ENCODE results near the gene SPOCK1. TPM values are rescaled to one million over a fixed set of nuclear protein-coding genes. Genes with fewer than 3 reads are reported as not detected.
A peak's percentile ranks its signal among the peaks of the same experiment; 100 is the strongest.

The SPOCK1 gene
- total RNA-seq, 1 experiment from 2014 or later = 23.4 TPM

DNA sequence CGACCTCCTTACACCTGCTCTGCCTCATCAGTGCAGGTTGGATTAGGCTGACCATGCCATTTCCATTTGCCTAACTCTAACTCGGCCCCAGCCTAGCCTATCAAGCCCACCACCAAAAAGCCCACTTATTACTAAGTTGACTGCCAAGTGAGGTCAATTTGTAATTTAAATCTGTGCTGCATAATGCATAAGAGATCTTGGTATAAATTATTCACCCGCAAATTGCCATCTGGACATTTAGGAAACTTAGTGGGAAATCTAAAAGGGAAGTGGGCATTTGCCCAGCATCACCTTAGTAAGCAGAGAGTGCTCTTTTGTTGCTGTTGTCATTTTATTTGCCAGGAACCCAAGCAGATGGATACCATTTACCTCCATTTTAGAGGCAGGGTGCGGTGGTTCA lies 143.0 kb downstream of the SPOCK1 start:
- in situ Hi-C loops (cut with HindIII; ENCODE audit: low pct_unique_long_range_greater_than_20kb, low sequenced_read_pairs) = no loop called here
- DNase-seq (ENCODE audit: low read depth, low spot score) = no peak

DNA sequence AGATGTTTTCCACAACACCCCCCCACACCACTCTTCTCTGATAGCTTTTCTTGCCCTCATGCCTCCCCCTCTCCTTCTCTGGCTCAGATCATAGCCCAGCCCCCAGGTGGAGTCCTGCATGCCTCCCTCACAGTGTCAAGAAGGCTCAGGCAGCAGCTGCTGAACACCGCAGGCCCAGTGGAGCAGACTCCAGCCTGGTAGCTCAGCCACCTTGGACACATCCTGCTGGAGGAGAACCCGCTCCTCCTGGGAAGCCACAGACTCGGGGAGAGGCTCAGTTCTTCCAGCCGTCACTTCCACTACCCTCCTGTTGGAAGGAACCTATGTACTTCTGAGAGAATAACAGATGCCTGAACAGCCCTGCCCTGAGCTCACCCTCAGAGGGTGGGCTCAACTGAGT lies 143.4 kb downstream of the SPOCK1 start:
- in situ Hi-C loops (cut with HindIII; ENCODE audit: low pct_unique_long_range_greater_than_20kb, low sequenced_read_pairs) = no loop called here
- no peak for DNase-seq (ENCODE audit: low read depth, low spot score)

DNA sequence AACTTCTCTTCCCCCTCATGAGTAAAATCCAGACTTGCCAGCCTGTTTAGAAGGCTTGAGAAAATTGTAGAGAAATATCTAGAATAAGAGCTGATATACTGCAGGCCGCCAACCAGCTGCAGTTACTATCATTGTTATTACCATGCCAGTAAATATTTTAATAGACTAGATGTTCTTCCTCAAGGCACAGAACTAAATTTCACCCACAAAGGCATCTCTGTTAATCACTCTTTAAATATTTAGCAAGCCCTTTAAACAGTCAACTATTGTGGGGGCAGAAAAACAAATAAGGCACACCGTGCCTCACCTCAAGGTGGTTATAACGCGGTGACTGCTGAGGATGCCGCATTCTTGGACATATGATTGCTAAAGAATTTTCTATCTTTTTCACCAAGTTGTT lies 147.0 kb downstream of the SPOCK1 start:
- in situ Hi-C loops (cut with HindIII; ENCODE audit: low pct_unique_long_range_greater_than_20kb, low sequenced_read_pairs) = no loop called here
- no peak for DNase-seq (ENCODE audit: low read depth, low spot score)

DNA sequence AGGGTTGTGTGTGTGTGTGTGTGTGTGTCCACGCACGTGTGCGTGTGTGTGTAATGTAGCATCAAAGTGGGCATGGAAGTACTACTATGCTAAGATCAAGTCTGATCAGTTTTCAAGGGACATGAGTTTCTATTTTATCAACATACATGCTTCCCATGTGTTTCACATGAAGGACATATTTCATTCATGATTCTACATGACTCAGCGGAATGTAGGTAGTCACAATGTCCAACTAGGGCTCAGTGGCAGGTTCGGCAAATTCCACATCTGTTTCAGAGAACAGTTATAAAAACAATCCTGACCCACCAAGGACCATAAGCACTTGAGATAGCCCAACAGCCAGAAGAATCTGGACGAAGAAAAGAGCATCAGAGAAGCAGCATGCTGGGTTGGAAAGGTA lies 148.3 kb downstream of the SPOCK1 start:
- no peak for DNase-seq (ENCODE audit: low read depth, low spot score)
- in situ Hi-C loops (cut with HindIII; ENCODE audit: low pct_unique_long_range_greater_than_20kb, low sequenced_read_pairs) = no loop called here

- in situ Hi-C loops (cut with HindIII; ENCODE audit: low pct_unique_long_range_greater_than_20kb, low sequenced_read_pairs) = no loop called here
- peak; percentile 16 for DNase-seq (ENCODE audit: low read depth, low spot score)
Measured at GRCh38 chr5:137348759-137349158, 150.4 kb downstream of the SPOCK1 start.

- DNase-seq (ENCODE audit: low read depth, low spot score) = no peak
- in situ Hi-C loops (cut with HindIII; ENCODE audit: low pct_unique_long_range_greater_than_20kb, low sequenced_read_pairs) = no loop called here
Measured at GRCh38 chr5:137347865-137348264, 151.3 kb downstream of the SPOCK1 start.

DNA sequence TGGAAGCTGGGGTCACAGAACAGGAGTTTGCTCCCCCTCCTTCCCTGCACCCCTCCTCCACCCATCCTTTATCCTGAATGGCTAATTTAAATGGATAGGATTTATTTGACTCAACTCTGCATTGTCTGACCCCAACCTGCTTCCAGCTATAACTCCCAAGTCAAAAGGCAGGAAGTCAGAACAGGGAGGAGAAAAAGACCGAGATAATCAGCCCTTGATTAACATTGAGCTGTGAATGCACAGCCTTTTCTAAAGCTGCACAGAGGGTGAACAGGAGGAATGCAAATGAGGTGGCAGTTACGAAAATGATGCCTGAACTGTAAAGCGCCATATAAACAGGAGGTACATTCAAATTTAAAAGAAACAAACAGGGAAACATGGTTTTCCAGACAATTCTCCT lies 152.8 kb downstream of the SPOCK1 start:
- in situ Hi-C loops (cut with HindIII; ENCODE audit: low pct_unique_long_range_greater_than_20kb, low sequenced_read_pairs) = no loop called here
- no peak for DNase-seq (ENCODE audit: low read depth, low spot score)

DNA sequence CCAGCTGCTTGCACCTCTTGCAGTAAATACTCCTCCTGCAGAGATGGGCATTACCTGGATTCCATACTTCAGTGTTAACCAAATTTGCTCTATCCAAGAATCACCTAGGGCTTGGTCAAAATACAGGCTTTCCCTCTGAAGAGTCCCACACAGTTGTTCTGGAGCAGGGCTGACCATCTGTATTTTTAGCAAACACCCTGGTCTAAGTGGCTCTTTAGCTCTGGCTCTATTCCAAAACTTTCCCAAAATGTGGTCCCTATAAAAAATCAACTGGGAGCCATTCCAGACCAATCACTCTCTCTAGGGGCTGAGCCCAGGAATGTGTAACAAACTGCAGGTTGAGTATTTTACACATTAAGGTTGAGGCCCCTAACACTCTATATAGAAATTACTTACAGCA lies 153.7 kb downstream of the SPOCK1 start:
- DNase-seq (ENCODE audit: low read depth, low spot score) = no peak
- in situ Hi-C loops (cut with HindIII; ENCODE audit: low pct_unique_long_range_greater_than_20kb, low sequenced_read_pairs) = no loop called here

DNA sequence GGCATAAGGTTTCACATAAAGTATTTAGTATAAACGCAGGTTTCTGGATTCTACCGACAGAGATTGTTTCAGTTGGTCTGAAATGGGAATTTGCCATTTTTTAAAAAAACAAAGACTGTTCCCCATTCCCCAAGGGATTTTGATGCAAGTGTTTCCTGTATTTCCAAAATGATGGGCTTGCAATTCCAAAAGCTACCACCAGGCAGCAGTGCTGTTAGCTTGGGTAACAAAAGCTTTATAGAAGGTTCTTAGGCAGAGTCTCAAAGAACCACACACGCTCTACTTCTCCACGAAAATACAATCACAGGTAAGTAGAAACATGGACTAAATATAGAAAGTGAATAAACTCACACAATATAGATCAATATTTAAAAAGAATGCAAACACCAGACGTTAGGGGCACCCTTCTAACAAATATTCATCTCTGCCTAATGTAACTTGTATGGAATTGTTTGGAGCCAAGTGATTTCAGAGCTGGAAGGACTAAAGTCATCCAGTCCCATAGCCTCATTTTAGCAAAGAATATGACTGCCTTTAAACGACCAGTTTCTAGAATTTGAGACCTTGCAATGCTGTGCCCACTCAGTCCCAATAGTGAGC lies 154.3 kb downstream of the SPOCK1 start:
- DNase-seq (ENCODE audit: low read depth, low spot score) = peak; percentile 87
- in situ Hi-C loops (cut with HindIII; ENCODE audit: low pct_unique_long_range_greater_than_20kb, low sequenced_read_pairs) = no loop called here

DNA sequence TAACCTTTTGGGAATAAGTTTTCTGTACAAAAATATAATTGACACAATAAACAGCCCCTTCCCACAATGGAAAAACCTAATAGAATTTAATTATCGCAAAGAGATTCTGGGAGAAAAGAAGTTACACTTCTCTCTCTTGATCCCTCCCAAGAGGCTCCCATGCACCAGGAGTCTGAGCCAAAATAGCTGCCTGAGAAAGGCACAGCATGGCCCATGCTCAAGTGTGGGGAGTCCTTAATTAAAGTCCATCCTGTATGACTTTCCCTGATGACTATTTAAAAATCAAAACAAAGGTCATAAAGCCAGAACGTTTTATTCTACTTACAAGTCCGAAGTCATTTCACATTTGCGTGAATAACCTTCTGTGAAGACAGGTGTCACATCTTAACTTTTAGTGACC lies 155.1 kb downstream of the SPOCK1 start:
- in situ Hi-C loops (cut with HindIII; ENCODE audit: low pct_unique_long_range_greater_than_20kb, low sequenced_read_pairs) = no loop called here
- DNase-seq (ENCODE audit: low read depth, low spot score) = no peak

DNA sequence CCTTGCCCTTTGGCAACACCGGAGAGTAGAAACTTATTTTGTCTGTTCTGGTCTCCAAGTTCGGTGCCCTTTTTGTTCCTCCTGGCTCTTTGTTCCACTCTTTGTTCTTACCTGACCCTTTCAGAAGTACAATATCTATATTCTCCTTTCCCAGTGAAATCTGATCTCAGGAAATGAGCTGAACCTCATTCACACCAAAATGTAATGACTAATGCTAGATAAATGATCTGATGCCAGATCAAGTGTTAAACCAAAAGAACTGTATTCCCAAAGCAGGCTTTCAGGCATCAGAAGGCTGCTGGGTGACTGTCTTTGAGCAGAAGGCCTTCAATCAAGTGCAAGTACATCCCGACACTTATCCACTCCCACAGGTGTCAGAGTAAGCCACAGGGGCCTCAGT lies 156.4 kb downstream of the SPOCK1 start:
- in situ Hi-C loops (cut with HindIII; ENCODE audit: low pct_unique_long_range_greater_than_20kb, low sequenced_read_pairs) = no loop called here
- no peak for DNase-seq (ENCODE audit: low read depth, low spot score)

DNA sequence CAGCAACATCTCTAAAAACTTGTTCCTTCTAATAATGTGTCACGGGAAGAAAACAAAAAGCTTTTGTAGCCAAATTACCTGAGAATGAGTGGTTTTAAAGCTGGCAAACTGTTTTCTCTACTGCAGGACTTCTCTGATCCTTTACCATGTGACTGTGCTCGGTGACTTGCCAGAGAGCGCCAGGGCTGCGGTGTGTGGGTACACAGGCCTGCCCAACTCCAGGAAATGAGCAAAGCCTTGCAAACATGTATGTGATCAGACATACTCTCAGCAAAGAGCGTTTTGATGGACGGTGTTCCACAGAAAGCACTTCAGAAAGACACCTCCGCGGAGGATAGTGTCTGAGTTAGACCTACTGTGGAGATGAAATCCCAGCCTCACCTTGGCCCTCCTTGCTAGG lies 157.3 kb downstream of the SPOCK1 start:
- in situ Hi-C loops (cut with HindIII; ENCODE audit: low pct_unique_long_range_greater_than_20kb, low sequenced_read_pairs) = no loop called here
- DNase-seq (ENCODE audit: low read depth, low spot score) = no peak

- no peak for DNase-seq (ENCODE audit: low read depth, low spot score)
- in situ Hi-C loops (cut with HindIII; ENCODE audit: low pct_unique_long_range_greater_than_20kb, low sequenced_read_pairs) = no loop called here
Measured at GRCh38 chr5:137340881-137341280, 158.2 kb downstream of the SPOCK1 start.

GRCh38 chr5:137336565-137337120 lies 162.5 kb downstream of the SPOCK1 start:
- in situ Hi-C loops (cut with HindIII; ENCODE audit: low pct_unique_long_range_greater_than_20kb, low sequenced_read_pairs) = no loop called here
- DNase-seq (ENCODE audit: low read depth, low spot score) = no peak

- in situ Hi-C loops (cut with HindIII; ENCODE audit: low pct_unique_long_range_greater_than_20kb, low sequenced_read_pairs) = no loop called here
- DNase-seq (ENCODE audit: low read depth, low spot score) = no peak
Measured at GRCh38 chr5:137336161-137336560, 163.0 kb downstream of the SPOCK1 start.

GRCh38 chr5:137335493-137335892 lies 163.6 kb downstream of the SPOCK1 start:
- in situ Hi-C loops (cut with HindIII; ENCODE audit: low pct_unique_long_range_greater_than_20kb, low sequenced_read_pairs) = no loop called here
- DNase-seq (ENCODE audit: low read depth, low spot score) = no peak

GRCh38 chr5:137333928-137334327 lies 165.2 kb downstream of the SPOCK1 start:
- no peak for DNase-seq (ENCODE audit: low read depth, low spot score)
- in situ Hi-C loops (cut with HindIII; ENCODE audit: low pct_unique_long_range_greater_than_20kb, low sequenced_read_pairs) = no loop called here

GRCh38 chr5:137333475-137333874 lies 165.7 kb downstream of the SPOCK1 start:
- in situ Hi-C loops (cut with HindIII; ENCODE audit: low pct_unique_long_range_greater_than_20kb, low sequenced_read_pairs) = no loop called here

DNA sequence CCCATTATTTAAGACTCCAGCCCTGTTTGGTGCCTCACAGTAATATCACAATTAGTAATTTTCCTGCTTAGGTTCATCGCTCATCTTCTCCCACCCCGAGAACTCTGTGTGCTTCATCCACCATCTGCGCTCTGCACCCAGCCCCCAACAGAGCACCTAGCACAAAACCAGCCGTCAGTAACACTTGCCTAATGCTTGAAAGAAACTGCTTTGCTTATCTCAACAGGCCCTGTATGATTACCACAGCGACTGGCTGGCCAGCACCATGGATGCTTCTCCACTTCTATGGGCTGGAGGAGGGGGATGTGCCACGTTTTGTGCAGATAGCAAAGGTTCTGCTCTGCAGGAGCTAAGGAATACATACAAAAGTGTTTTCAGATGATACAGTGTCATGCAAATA lies 166.8 kb downstream of the SPOCK1 start:
- no peak for DNase-seq (ENCODE audit: low read depth, low spot score)
- in situ Hi-C loops (cut with HindIII; ENCODE audit: low pct_unique_long_range_greater_than_20kb, low sequenced_read_pairs) = no loop called here

More at GRCh38 chr5:137333475-137333874, 165.7 kb downstream of the SPOCK1 start:
- DNase-seq (ENCODE audit: low read depth, low spot score) = no peak

All from SK-MEL-5 (cell line).